Transverse colon (tissue), 3 donors: ENCODE results near the gene ASTL.

Experiments
- CTCF ChIP-seq, 5 experiments: fragments of 200-600 bp in 3 of 5; fragments of 450-650 bp in 2 of 5; sonication (generic) in 3 of 5; IDR thresholded peaks; 1 replicate in 2 of 5; 2 replicates in 3 of 5; pipeline ENCODE4 v1.5.1; 2016 to 2017; ENCODE audit warnings: antibody characterized with exemption in 5 of 5, inconsistent platforms in 3 of 5, mild to moderate bottlenecking in 2 of 5, moderate library complexity in 1 of 5
- EP300 ChIP-seq: sonication (generic); formaldehyde crosslinking; IDR thresholded peaks from one replicate; pipeline ENCODE4 v1.6.1; 2017; ENCODE audit warnings: antibody characterized with exemption, low read depth
- POLR2A ChIP-seq: fragments of 450-650 bp; IDR thresholded peaks from one replicate; pipeline ENCODE4 v1.6.1; 2016; ENCODE audit warnings: antibody characterized with exemption, mild to moderate bottlenecking, moderate library complexity

GRCh38 chr2:96131813-96132745, 6.2 kb downstream of the ASTL start:
- TF ChIP-seq CTCF (IDR thresholded peaks at IDR 0.05): no peak
- TF ChIP-seq POLR2A: no peak
- TF ChIP-seq EP300: no peak
